ENCODE data around the gene TRPV3.
"Not testable (repeated sequence)": the region's sequence is repeated elsewhere in the genome, so short reads cannot be mapped to it uniquely, and the experiment has no call there.

The TRPV3 gene

DNA sequence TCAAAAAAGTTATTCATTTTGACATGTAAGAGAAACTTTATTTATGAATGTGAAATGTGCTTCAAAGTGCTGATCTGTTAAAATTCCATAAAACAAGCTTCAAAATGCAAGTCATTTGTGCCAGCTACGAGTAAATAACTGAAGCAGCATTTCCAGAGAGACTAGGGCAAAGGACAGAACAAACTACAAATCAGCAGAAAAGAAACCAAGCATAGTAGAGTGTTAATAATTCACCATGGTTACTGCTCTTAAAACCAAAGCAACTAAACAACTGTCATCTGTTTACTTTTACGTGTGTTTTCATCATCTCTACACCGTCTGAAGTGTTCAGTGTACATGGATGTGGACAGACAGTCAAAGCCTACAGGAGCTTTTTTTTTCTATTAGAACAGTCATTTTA, 83.4 kb downstream of the TRPV3 start:
- DNase-seq (ENCODE audit: low read depth in 2 of 2): no peak

DNA sequence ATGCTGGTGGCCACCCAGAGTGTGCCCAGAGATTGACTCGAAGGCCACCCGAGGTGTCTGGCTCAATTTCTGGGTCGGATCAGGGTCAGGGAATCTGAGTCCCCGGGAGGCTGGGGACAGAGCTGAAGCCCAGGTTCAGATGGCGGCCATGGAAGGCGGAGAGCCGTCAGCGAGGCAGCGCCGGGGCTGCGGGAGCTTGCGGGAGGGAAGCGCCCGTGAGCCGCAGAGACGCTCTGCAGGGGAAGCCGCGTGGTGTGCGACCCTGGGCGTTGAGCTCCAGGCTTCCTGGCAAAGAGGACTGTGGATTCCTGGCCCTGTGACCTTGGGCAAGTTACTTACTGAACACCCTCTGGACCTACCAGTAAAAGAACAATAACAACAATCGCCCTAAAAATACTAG, 85.5 kb downstream of the TRPV3 start:
- DNase-seq (ENCODE audit: low read depth in 2 of 2): no peak

DNA sequence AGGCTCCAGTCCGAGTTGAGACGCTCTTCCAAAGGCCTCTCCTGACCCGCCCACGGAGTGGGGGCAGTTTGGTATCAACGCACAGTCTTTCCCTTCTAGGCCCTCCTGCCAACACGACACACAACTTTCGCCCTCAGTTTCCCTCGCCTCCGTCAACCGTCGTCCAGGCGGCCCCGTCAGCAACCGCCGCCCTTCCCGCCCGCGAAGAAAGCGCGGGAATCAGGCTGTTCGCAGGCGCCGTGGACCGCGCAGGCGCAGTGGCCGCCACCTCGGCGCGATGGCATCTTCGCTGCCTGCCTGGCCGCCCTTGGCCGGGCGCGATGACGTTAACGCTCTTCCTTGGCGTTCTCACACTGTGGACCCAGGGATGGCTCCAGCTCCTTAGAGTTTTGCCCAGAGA, 86.0 kb downstream of the TRPV3 start, which contains the start of gene SPATA22:
Gene SPATA22 (minus strand): TSS at position 221 of the 400 bp plus-strand sequence. CDS start 2,494 bp downstream, outside the sequence.
- DNase-seq (ENCODE audit: low read depth in 2 of 2): no peak

DNA sequence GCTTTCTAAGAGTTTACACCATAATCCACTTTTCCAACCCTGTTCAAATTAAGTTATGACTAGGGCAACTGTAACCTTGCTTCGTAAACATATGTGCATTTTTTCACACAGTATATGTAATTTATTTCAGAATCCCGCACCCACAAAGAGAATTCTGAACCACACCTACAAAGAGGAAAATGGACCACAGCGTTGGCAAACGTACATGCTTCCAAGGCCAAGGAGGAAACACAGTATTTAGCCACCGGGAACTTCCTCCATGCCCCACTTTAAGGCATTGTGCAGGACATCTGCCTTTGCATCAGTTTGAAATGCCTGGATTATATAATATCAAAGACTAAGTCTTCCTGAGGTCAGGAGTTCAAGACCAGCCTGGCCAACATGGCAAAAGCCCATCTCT, 88.1 kb downstream of the TRPV3 start:
- DNase-seq (ENCODE audit: low read depth in 2 of 2): no peak

DNA sequence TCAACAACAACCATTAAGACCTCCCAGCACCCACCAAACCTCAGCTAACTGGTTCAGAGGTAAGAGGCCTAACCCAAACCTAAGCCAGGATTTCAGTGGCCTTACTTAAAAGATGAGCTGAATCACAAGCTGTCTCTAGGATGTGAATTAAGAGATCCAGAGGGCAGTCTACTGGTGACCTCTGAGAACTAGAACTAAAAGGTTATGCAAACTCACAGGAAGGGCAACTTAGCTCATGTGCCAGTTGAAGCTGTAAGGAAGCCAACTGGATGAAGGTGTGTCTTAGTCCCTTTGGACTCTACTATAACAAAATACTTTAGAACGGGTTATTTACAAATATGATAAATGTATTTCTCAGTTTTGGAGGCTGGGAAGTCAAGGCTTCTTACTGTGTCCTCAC, 91.3 kb downstream of the TRPV3 start:
- not testable (repeated sequence) for DNase-seq (ENCODE audit: low read depth in 2 of 2)
